Tibial artery (tissue), 4 donors: Measurements from ENCODE around the gene LIPC.

Experiments used
- DNase-seq, 2 donors: peaks; one replicate each; pipeline ENCODE4 v3.0.0-alpha.2; 2019
- H3K27ac ChIP-seq, 2 donors: fragments of 200-600 bp; sonication (generic) in 1 of 2; 1 replicate in 1 of 2; 2 replicates in 1 of 2; pipeline ENCODE4 v1.5.1; 2018 to 2019; ENCODE audit warnings: mild to moderate bottlenecking in 1 of 2
- H3K27me3 ChIP-seq, 2 donors: fragments of 200-600 bp; sonication (generic) in 1 of 2; one replicate each; pipeline versions ENCODE4 v1.5.1 to v1.6.0; 2016 to 2019
- H3K36me3 ChIP-seq, 3 donors: fragments of 200-600 bp; sonication (generic) in 2 of 3; one replicate each; pipeline ENCODE4 v1.5.1; 2016 to 2019; ENCODE audit warnings: mild to moderate bottlenecking in 2 of 3
- H3K4me1 ChIP-seq, 4 donors: fragments of 200-600 bp; sonication (generic) in 2 of 4; 1 replicate in 3 of 4; 2 replicates in 1 of 4; pipeline ENCODE4 v1.5.1; 2016 to 2019
- H3K4me3 ChIP-seq, 2 donors: fragments of 200-600 bp; sonication (generic) in 1 of 2; 1 replicate in 1 of 2; 2 replicates in 1 of 2; pipeline ENCODE4 v1.5.1; 2018 to 2019; ENCODE audit warnings: mild to moderate bottlenecking in 2 of 2
- H3K9me3 ChIP-seq, 3 donors: fragments of 200-600 bp; sonication (generic) in 1 of 3; one replicate each; pipeline ENCODE4 v1.5.1; 2016 to 2019
- CTCF ChIP-seq, 2 experiments: fragments of 200-600 bp in 1 of 2; fragments of 450-650 bp in 1 of 2; IDR thresholded peaks; one replicate each; pipeline ENCODE4 v1.5.1; 2017 to 2019; ENCODE audit warnings: antibody characterized with exemption in 2 of 2, mild to moderate bottlenecking in 1 of 2, moderate library complexity in 1 of 2
- intact Hi-C: fragments of 100-400 bp; cut with DNase I; formaldehyde crosslinking; loops from one replicate; pipeline ENCODE4 v1.15.0; 2023; ENCODE audit warnings: low total_unique reads

The LIPC gene

GRCh38 chr15:58426501-58426900 lies 5.3 kb upstream of the LIPC start:
- H3K27ac ChIP-seq, result no peak overlapping the region
- intact Hi-C loops, result no loop called here
- no peak overlapping the region for H3K4me3 ChIP-seq
- TF ChIP-seq CTCF (IDR thresholded peaks at IDR 0.05), result no peak
- H3K36me3 ChIP-seq, result no peaks in the 10 kb centered on the region
- DNase-seq, result no peak
- H3K4me1 ChIP-seq, result no peaks in the 10 kb centered on the region
- no peaks in the 10 kb centered on the region for H3K9me3 ChIP-seq
- no peaks in the 10 kb centered on the region for H3K27me3 ChIP-seq

DNA sequence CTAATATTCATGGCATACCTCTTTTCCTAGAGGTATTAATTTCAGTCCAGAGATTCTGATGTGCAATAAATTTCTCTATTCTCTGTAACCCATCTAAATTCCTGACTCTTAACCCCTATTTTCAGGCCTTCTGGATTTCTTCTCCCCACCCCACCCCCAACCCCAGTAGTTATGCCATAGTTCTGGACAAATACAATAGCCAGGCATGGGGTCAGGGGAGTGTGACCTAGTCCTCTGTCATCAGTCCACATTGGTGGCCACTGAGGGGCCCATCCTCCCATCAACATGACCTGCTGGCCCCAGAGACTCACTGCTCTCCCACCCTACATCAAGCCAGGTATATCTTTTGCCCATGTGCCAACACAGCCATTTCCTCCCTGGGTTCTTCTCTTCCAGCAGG lies 3.8 kb upstream of the LIPC start:
- no peak for TF ChIP-seq CTCF (IDR thresholded peaks at IDR 0.05)
- intact Hi-C loops, result no loop called here
- no peak for DNase-seq

GRCh38 chr15:58430224-58430787 lies 1.5 kb upstream of the LIPC start:
- Histone ChIP-seq H3K27me3 (no peaks in the 10 kb centered on the region), H3K4me3 (no peak overlapping the region), H3K36me3 (no peaks in the 10 kb centered on the region), H3K9me3 (no peaks in the 10 kb centered on the region), H3K4me1 (no peaks in the 10 kb centered on the region), H3K27ac (no peak overlapping the region)
- intact Hi-C loops, result no loop called here
- no peak for TF ChIP-seq CTCF (IDR thresholded peaks at IDR 0.05)
- DNase-seq, result no peak

More for the DNA sequence above, 3.8 kb upstream of the LIPC start:
- no peak overlapping the region for H3K27ac ChIP-seq
- no peaks in the 10 kb centered on the region for H3K4me1 ChIP-seq
- H3K4me3 ChIP-seq, result no peak overlapping the region
- no peaks in the 10 kb centered on the region for H3K27me3 ChIP-seq
- no peaks in the 10 kb centered on the region for H3K36me3 ChIP-seq
- H3K9me3 ChIP-seq, result no peaks in the 10 kb centered on the region

DNA sequence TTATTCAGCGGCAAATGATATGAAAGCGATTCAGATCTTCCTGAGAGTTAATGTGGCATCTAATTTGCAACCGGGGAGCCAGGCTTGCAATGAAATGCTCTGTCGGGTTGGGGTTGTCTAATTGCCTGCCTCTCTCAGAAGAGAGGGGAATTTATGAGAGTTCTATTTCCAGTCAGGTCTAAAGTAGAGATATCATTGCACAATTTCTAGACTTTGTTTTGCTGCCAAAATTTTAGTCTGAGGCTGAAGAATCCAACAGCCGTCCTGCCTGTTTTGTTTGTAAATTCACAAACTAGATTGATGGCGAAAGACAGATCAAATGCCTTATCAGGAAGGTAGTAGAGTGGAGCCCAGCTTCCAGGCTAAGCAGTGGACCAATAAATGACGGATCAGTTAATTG lies 610 bp downstream of the LIPC start:
- H3K27ac ChIP-seq, result no peak overlapping the region
- no peaks in the 10 kb centered on the region for H3K9me3 ChIP-seq
- H3K36me3 ChIP-seq, result no peaks in the 10 kb centered on the region
- intact Hi-C loops, result no loop called here
- no peaks in the 10 kb centered on the region for H3K27me3 ChIP-seq
- no peak for TF ChIP-seq CTCF (IDR thresholded peaks at IDR 0.05)
- no peak overlapping the region for H3K4me3 ChIP-seq
- no peak for DNase-seq
- no peaks in the 10 kb centered on the region for H3K4me1 ChIP-seq

DNA sequence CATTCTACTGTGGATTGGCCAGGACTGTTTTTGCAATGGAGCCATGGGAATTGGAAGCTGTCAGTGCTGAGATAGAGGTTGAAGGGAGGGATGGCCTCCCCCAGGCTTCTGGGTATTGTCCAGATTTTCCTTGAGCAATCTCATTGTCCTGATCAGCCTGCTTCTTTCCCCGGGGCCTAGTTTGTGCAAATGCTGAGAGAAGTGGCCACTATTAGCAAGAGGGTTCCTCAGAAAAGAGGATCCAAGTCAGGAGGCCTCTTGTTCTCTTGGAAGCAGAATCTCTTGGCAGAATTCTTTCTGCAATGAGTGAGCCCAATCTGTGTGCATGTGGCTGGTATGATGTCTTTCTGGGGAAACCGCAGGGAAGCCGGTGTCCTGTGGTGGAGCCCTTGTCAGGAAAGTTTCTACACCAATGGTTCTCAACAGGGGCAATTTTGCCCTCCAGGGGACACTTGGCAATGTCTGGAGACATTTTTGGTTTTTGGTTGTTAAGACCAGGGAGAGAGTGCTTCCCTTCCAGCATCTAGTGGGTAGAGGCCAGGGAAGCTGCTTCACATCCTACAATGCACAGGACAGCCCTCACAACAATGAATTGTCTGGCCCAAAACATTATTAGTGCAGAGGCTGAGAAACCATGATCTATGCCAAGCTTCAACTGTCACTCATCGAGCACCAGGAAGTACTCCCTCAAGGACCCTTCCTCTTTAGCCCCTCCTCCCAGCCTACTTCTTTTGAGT lies 2.0 kb downstream of the LIPC start:
- intact Hi-C loops, result no loop called here
- DNase-seq, result no peak
- TF ChIP-seq CTCF (IDR thresholded peaks at IDR 0.05), result no peak
- Histone ChIP-seq H3K27ac (no peak overlapping the region), H3K36me3 (no peaks in the 10 kb centered on the region), H3K4me1 (peaks cover 0 to 2% (median 0%) of the 10 kb centered on the region in 4 donors), H3K9me3 (no peaks in the 10 kb centered on the region), H3K27me3 (no peaks in the 10 kb centered on the region), H3K4me3 (no peak overlapping the region)
